OCI-LY3 (cell line): ENCODE results near the gene CACNB1.

ENCODE experiments used
- H2AFZ ChIP-seq: fragments of 200-600, 300-600 bp; shearing (Covaris generic); 2 replicates; pipeline ENCODE4 v1.6.0; 2014; ENCODE audit warnings: antibody characterized with exemption, low read depth, low read length
- H3K27ac ChIP-seq: fragments of 200-600, 300-600 bp; sonication (generic); 2 replicates; pipeline ENCODE4 v1.5.1; 2014; ENCODE audit warnings: mild to moderate bottlenecking, low read length, moderate library complexity, mixed read lengths
- H3K27me3 ChIP-seq: fragments of 200-600, 300-600 bp; sonication (generic); 2 replicates; pipeline ENCODE4 v1.6.1; 2014; ENCODE audit warnings: low read depth, low read length, mixed read lengths
- H3K36me3 ChIP-seq: fragments of 200-600, 300-600 bp; sonication (generic); replicated peaks from 2 replicates; pipeline ENCODE3; 2014; ENCODE audit warnings: low read depth, low read length, mixed read lengths
- H3K4me1 ChIP-seq: fragments of 300-600, 200-600 bp; sonication (generic); 2 replicates; pipeline ENCODE4 v1.6.1; 2014; ENCODE audit warnings: low read length, mixed read lengths
- H3K4me2 ChIP-seq: fragments of 200-600, 300-600 bp; sonication (generic); 2 replicates; pipeline ENCODE4 v1.6.1; 2014; ENCODE audit warnings: low read length, mixed read lengths
- H3K4me3 ChIP-seq: fragments of 300-600, 200-600 bp; sonication (generic); 2 replicates; pipeline ENCODE4 v1.5.1; 2014; ENCODE audit warnings: antibody characterized with exemption, mild to moderate bottlenecking, low read length, moderate library complexity
- H3K79me2 ChIP-seq: fragments of 300-600, 200-600 bp; shearing (Covaris generic); 2 replicates; pipeline ENCODE4 v1.6.1; 2014; ENCODE audit warnings: mild to moderate bottlenecking, low read length, mixed read lengths
- H3K9ac ChIP-seq: fragments of 300-600, 200-600 bp; shearing (Covaris generic); 2 replicates; pipeline ENCODE4 v1.6.0; 2014; ENCODE audit warnings: mild to moderate bottlenecking, low read length, moderate library complexity
- H3K9me3 ChIP-seq: fragments of 200-600, 300-600 bp; shearing (Covaris generic); 2 replicates; pipeline ENCODE4 v1.6.1; 2014; ENCODE audit warnings: low read length, mixed read lengths; ENCODE audit not compliant: insufficient read depth
- H4K20me1 ChIP-seq: fragments of 200-600, 300-600 bp; sonication (generic); 2 replicates; pipeline ENCODE4 v1.6.1; 2016; ENCODE audit warnings: low read length, mixed read lengths; ENCODE audit not compliant: insufficient read depth
- EZH2phosphoT487 ChIP-seq: fragments of 200-600 bp; shearing (Covaris generic); IDR thresholded peaks from 2 replicates; pipeline ENCODE4 v1.6.1; 2018; ENCODE audit warnings: antibody characterized with exemption, mixed run types, low read depth
- TF ChIP-seq, protein P1 (sequence below): fragments of 200-600, 300-600 bp; sonication (generic); IDR thresholded peaks from 2 replicates; pipeline ENCODE4 v1.5.1; 2014; ENCODE audit warnings: antibody characterized with exemption, low read length, low read depth

Gene CACNB1

DNA sequence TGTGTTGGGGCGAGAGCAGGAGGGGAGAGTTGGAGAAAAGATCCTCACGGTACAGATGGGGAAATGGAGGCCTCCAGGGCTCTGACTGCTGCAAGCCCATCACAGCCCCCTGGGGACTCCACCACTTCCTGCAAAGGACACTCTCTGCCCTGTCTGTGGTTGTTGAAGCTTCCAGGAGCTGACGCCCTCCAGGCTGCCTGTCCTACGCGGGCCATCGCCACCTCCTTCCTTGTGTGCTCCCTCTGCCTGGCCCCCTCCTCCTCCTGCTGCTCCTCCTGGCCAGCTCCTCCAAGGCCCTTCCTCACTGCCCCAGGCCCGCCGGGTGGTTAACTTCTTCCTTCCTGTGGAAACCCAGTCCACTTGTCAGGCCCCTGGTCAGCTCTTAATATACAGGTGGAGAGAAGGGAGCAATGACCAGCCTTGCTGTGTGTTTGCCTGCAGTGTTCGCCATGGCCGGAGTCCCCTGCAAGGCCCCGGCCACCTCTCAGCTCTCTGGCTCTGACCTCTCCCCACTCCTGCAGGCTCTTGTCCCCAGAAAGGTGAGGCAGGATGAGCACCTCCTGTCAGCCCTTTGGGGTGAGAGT lies 46.6 kb upstream of the CACNB1 start:
- no peak overlapping the region for H3K9ac ChIP-seq
- peaks cover 16% of the 10 kb centered on the region for H3K4me1 ChIP-seq
- H2AFZ ChIP-seq = peak overlapping the region; percentile 31; the same call in 1 of the 2 replicates
- H4K20me1 ChIP-seq = no peaks in the 10 kb centered on the region
- no peaks in the 10 kb centered on the region for H3K9me3 ChIP-seq
- no peaks in the 10 kb centered on the region for H3K36me3 ChIP-seq
- H3K27me3 ChIP-seq = no peaks in the 10 kb centered on the region
- H3K4me2 ChIP-seq = no peak overlapping the region
- H3K79me2 ChIP-seq = no peaks in the 10 kb centered on the region
- TF ChIP-seq, protein P1, sequence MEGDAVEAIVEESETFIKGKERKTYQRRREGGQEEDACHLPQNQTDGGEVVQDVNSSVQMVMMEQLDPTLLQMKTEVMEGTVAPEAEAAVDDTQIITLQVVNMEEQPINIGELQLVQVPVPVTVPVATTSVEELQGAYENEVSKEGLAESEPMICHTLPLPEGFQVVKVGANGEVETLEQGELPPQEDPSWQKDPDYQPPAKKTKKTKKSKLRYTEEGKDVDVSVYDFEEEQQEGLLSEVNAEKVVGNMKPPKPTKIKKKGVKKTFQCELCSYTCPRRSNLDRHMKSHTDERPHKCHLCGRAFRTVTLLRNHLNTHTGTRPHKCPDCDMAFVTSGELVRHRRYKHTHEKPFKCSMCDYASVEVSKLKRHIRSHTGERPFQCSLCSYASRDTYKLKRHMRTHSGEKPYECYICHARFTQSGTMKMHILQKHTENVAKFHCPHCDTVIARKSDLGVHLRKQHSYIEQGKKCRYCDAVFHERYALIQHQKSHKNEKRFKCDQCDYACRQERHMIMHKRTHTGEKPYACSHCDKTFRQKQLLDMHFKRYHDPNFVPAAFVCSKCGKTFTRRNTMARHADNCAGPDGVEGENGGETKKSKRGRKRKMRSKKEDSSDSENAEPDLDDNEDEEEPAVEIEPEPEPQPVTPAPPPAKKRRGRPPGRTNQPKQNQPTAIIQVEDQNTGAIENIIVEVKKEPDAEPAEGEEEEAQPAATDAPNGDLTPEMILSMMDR = no peak
- no peak for TF ChIP-seq EZH2phosphoT487
- H3K4me3 ChIP-seq = no peak overlapping the region
- no peak overlapping the region for H3K27ac ChIP-seq

DNA sequence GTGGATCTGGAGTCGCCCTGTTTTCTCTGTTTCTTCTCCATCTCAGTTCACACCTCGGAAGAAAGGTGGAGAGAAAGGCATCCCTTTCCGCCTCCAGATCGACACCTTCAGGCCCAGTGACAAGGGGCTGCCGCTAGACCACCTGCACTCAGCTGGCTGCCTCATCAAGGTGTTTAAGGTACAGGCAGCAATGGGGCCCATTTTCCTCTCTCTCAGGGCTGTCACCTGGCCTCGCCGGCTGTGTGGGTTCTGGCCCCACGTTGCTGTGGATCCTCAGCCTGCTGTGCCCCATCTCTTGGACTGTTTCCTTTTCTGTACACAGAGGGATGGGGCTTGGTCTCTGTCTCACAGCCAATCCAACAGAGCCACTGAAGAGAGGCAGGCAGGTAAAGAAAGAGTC lies 45.7 kb upstream of the CACNB1 start:
- TF ChIP-seq EZH2phosphoT487 = no peak
- TF ChIP-seq, protein P1 = no peak
- no peaks in the 10 kb centered on the region for H3K79me2 ChIP-seq
- no peak overlapping the region for H3K9ac ChIP-seq
- no peaks in the 10 kb centered on the region for H3K27me3 ChIP-seq
- H3K36me3 ChIP-seq = no peaks in the 10 kb centered on the region
- H3K4me2 ChIP-seq = no peak overlapping the region
- no peaks in the 10 kb centered on the region for H3K9me3 ChIP-seq
- no peak overlapping the region for H3K27ac ChIP-seq
- H3K4me3 ChIP-seq = no peak overlapping the region
- peaks cover 25% of the 10 kb centered on the region for H3K4me1 ChIP-seq
- no peaks in the 10 kb centered on the region for H4K20me1 ChIP-seq
- H2AFZ ChIP-seq = no peak overlapping the region

DNA sequence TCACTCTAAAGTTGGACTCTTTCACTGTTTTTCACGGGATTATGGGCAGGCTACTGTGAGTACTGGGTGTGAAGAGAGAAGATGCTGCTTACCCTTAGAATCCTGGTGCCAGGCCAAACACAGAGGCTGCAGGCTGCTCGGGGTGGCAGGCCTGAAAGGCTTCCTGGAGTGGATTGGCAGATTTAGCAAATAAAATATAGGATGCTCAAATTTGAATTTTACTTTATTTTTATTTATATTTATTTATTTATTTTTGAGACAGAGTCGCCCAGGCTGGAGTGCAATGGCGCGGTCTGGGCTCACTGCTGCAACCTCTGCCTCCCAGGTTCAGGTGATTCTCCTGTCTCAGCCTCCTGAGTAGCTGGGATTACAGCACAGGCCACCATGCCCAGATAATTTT lies 43.2 kb upstream of the CACNB1 start:
- H3K9me3 ChIP-seq = no peaks in the 10 kb centered on the region
- H3K79me2 ChIP-seq = no peaks in the 10 kb centered on the region
- peaks cover 35% of the 10 kb centered on the region for H3K4me1 ChIP-seq
- no peak overlapping the region for H3K4me2 ChIP-seq
- no peaks in the 10 kb centered on the region for H3K36me3 ChIP-seq
- no peak overlapping the region for H3K4me3 ChIP-seq
- H3K9ac ChIP-seq = no peak overlapping the region
- H3K27me3 ChIP-seq = no peaks in the 10 kb centered on the region
- TF ChIP-seq EZH2phosphoT487 = no peak
- TF ChIP-seq, protein P1 = no peak
- H2AFZ ChIP-seq = no peak overlapping the region
- no peak overlapping the region for H3K27ac ChIP-seq
- H4K20me1 ChIP-seq = no peaks in the 10 kb centered on the region

DNA sequence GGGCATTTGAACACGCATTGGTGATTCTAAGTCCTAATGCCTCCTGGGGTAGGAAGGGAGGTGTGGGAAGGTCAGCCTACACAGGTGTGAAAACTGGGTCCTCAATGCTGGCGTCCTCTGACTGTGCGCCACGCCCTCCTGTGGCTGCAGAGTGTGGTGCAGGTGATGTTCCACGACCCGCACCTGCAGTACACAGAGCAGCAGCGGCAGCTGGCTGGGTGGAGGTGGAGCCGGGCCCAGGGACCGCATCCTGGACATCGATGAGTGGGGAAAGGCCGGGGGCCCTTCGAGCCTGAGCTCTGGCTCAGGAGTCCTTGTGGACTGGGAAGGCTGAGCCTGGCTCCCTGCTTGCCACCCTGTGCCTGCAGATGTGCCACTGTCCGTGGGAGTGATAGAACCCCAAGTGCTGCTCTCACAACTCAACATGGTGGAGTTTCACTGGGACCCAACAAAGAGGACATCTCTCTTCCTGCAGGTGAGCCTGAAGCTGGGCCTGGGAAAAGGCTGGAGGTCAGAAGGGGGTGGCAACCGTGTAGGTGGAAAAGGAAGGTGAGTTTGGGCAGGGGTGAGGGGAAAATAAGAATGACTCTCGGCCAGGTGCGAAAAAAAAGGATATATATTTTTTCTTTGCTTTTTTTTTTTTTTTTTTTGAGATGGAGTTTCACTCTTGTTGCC lies 42.3 kb upstream of the CACNB1 start:
- Histone ChIP-seq H3K27ac (no peak overlapping the region), H3K27me3 (no peaks in the 10 kb centered on the region), H3K79me2 (no peaks in the 10 kb centered on the region), H3K4me1 (peaks cover 37% of the 10 kb centered on the region), H3K4me3 (peak overlapping the region; percentile 44; the same call in 1 of the 2 replicates), H3K36me3 (no peaks in the 10 kb centered on the region), H4K20me1 (no peaks in the 10 kb centered on the region), H3K4me2 (peak overlapping the region; percentile 65), H2AFZ (0 out of 2 replicates have a peak overlapping the region, but pooled peaks have one; percentile 52), H3K9me3 (no peaks in the 10 kb centered on the region), H3K9ac (no peak overlapping the region)
- no peak for TF ChIP-seq EZH2phosphoT487
- TF ChIP-seq, protein P1 = peak; percentile 74
